Measurements from ENCODE around the gene IKBKE. TPM values are rescaled to one million over a fixed set of nuclear protein-coding genes. Genes with fewer than 3 reads are reported as not detected.

The IKBKE gene
- total RNA-seq, 1 experiment from 2014 or later: 6.6 TPM

GRCh38 chr1:206518743-206519142 is 48.5 kb downstream of the IKBKE start:
- Histone ChIP-seq H3K4ac (ENCODE audit: low read depth, low read length) (no peak overlapping the region), H4K20me1 (ENCODE audit: control insufficient read depth, insufficient read depth, insufficient read length) (no peaks in the 10 kb centered on the region), H3K9me3 (ENCODE audit: control insufficient read depth, low read depth, low read length) (no peaks in the 10 kb centered on the region), H4K8ac (replicated peaks; ENCODE audit: insufficient read length, low read depth, low read length) (no peak overlapping the region), H3K27ac (ENCODE audit: insufficient read length, low read depth, low read length) (no peak overlapping the region), H3K14ac (ENCODE audit: insufficient read depth, low read length) (no peak overlapping the region), H3K4me1 (ENCODE audit: insufficient read depth, low read length) (no peaks in the 10 kb centered on the region), H3K4me2 (ENCODE audit: insufficient read depth, insufficient read length, low read length) (no peak overlapping the region), H3K27me3 (ENCODE audit: insufficient read depth, low read length) (no peaks in the 10 kb centered on the region), H4K5ac (ENCODE audit: insufficient read length, low read depth, low read length) (no peak overlapping the region), H3K23me2 (ENCODE audit: insufficient read length, low read depth, low read length, poor library complexity, severe bottlenecking) (no peaks in the 10 kb centered on the region), H3K79me1 (ENCODE audit: insufficient read depth, low read depth, low read length, poor library complexity, severe bottlenecking) (no peaks in the 10 kb centered on the region), H2BK120ac (ENCODE audit: low read depth, low read length, poor library complexity, severe bottlenecking) (no peak overlapping the region), H3T11ph (ENCODE audit: low read length) (no peak overlapping the region), H3K79me2 (ENCODE audit: insufficient read depth, low read length) (no peaks in the 10 kb centered on the region), H2AK5ac (ENCODE audit: insufficient read length, low read length) (no peak overlapping the region), H2BK12ac (ENCODE audit: insufficient read length, low read depth, low read length) (no peak overlapping the region), H2BK5ac (ENCODE audit: insufficient read length, low read length) (no peak overlapping the region), H2BK15ac (ENCODE audit: low read depth, low read length) (no peak overlapping the region), H3K23ac (ENCODE audit: insufficient read length, low read depth, low read length) (no peak overlapping the region), H2AFZ (ENCODE audit: low read length) (no peak overlapping the region), H3K18ac (ENCODE audit: insufficient read length, low read depth, low read length) (no peak overlapping the region), H3K56ac (ENCODE audit: insufficient read length, low read depth, low read length) (no peak overlapping the region), H3K9ac (ENCODE audit: extremely low read depth, insufficient read length, low read length) (no peak overlapping the region), H4K91ac (ENCODE audit: insufficient read length, low read depth, low read length) (no peak overlapping the region), H2BK20ac (ENCODE audit: low read depth, low read length, poor library complexity, severe bottlenecking) (no peak overlapping the region)
- Mint-ChIP-seq H3K27me3 (ENCODE audit: low read depth) (peaks cover 12% of the 10 kb centered on the region), H3K36me3 (ENCODE audit: insufficient read depth in 1 of 3, low read depth in 3 of 3) (no peaks in the 10 kb centered on the region), H3K27ac (no peak overlapping the region; a peak in 1 of 7 replicates), H3K4me1 (no peaks in the 10 kb centered on the region; a peak in 1 of 4 replicates), H3K9me3 (no peaks in the 10 kb centered on the region), H3K4me3 (no peak overlapping the region)
- WGBS (ENCODE audit: extremely low coverage, insufficient read length, low lambda C conversion rate): no CpG with 5 or more reads among the region's 6 CpGs
- DNase-seq: no peak
- no peak for TF ChIP-seq CTCF (conservative IDR thresholded peaks at IDR 0.05)

All from H9 (cell line).